NCI-H128 (cell line): ENCODE data around the gene TMEM121.
A peak's percentile ranks its signal among the peaks of the same experiment; 100 is the strongest.

Experiments
- DNase-seq: peaks from one replicate; lab custom pipeline; 2025; ENCODE audit not compliant: unreplicated experiment; lab: John Stamatoyannopoulos, UW

Gene TMEM121

GRCh38 chr14:105527826-105528585 is 1.6 kb downstream of the TMEM121 start:
- DNase-seq, result peak; percentile 64

GRCh38 chr14:105528586-105529318 is 2.4 kb downstream of the TMEM121 start:
- DNase-seq, result no peak

DNA sequence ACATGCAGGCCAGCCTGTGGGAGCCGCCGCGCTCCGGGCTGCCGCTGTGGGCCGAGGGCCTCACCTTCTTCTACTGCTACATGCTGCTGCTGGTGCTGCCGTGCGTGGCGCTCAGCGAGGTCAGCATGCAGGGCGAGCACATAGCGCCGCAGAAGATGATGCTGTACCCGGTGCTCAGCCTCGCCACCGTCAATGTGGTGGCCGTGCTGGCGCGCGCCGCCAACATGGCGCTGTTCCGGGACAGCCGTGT is 2.9 kb downstream of the TMEM121 start:
- DNase-seq, result no peak

GRCh38 chr14:105529569-105530284 is 3.3 kb downstream of the TMEM121 start:
- no peak for DNase-seq

GRCh38 chr14:105530285-105531087 is 4.1 kb downstream of the TMEM121 start:
- no peak for DNase-seq

DNA sequence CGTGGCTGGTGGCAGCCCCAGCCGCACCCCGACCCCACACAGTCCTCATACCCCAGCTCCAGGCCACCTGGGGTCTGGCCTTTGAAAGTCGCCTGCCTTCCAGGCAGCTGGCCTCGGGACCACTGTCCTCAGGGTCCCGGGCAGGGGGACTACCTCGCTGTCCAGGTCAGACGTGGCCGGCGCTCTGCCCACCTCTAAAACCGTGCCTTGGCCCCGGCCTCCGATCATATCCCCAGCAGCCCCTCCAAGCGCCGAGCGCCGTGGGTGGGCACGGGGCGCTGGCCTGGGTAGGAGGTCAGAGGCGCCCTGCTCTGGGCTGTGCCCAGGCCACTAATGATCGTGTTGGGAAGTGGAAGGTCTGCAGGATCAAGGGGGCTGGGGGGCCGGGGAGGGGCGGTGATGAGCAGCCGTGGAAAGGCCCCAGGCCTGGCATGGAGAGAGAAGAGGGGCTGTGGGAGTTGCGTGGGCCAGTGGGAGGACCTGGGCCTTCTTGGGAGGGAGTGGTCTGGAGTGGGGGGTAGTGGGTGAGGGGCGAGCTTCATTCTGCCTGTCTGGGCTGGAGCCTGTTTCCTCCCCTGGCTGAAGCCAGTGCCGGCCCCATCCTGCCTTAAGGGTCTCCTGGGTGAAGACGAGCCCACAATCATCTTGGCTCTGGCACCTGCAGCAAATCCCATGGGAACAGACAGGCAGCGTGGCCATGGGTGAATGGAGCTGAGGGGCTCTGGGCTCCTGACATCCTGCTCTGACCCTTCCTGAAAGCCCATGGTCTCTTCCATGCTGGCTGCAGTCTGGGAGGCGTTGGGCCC is 4.9 kb downstream of the TMEM121 start:
- DNase-seq, result no peak

DNA sequence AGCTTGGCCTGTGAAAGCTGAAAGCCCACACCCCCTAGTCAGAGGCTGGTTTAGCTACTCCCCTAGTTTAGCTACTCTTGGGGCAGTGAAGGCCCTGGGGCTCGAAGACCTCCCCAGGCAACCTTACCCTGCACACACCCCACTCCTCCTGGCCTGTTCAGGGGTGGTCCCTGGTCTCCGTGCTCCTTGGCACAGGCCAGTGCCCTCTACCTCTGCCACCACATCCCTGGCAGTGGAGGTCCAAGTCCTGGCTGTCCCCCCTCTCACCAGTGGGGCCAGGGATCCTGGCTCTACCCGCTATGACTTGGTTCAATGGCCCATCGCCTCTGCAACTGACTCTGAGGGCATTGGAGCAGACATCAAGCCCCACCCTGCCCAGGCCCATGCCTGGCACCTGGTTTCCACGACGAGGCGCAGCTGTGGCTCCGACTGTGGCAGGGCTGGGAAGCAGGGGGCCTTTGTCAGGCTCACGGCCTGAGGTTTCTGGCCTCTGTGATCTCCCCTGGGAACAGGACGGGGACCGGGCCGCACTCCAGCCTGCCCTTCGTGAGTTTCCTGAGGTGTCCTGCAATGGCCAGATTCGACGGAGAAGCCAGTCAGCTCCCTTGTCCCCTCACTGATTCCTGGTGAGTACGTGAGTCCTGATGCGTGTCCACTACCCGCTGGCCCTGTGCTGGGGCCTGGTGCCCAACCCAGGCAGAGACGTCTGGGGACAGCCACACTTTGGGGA is 5.7 kb downstream of the TMEM121 start:
- DNase-seq, result no peak

DNA sequence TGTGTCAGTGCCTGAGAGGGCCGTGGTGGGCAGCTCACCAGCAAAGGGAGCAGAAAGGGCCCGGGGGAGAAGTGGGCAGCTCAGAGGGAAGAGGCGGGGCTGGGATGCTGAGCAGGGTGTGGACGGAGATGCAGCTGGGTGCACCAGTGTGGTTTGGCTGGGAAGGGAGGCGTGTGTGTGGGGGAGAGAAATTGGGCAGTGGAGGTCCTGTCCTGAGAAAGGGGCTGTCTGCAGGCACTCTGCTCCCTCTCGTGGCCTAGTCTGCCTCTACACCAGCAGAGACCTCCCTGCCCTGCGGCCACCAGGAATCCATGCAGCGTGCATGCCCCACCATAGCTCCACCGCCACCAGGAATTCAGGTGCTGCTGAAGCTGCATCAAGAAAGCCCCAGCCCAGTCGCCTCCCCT is 6.4 kb downstream of the TMEM121 start:
- DNase-seq, result no peak

GRCh38 chr14:105533391-105533790 is 7.0 kb downstream of the TMEM121 start:
- no peak for DNase-seq

- DNase-seq, result no peak
These were observed 7.6 kb downstream of the TMEM121 start for GRCh38 chr14:105533811-105534498.

GRCh38 chr14:105534586-105534985 is 8.2 kb downstream of the TMEM121 start:
- DNase-seq, result no peak

DNA sequence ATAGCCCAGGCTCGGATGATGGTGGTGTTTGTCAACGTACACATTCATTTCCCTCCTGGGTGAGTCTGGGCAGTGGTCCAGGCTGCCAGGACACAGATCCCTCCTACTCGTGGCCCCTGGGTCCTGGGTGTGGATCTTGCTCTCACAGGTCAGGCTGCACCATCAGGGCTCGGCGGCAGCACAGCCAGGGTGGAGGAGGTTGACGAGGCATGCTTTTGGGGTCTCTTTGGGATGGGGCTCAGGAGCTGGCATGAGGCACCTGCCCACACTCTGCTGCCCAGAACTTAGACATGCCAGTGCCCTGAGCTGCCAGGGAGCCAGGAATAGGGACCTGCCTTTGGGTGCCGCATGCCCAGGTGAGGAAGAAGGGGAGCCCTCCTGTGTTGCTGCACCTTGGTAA is 9.7 kb downstream of the TMEM121 start:
- DNase-seq, result no peak

GRCh38 chr14:105536691-105537579 is 10.6 kb downstream of the TMEM121 start:
- DNase-seq, result no peak

- DNase-seq, result no peak
These were observed 11.4 kb downstream of the TMEM121 start for GRCh38 chr14:105537580-105538474.

- DNase-seq, result no peak
These were observed 12.2 kb downstream of the TMEM121 start for GRCh38 chr14:105538481-105539049.

- DNase-seq, result no peak
These were observed 14.4 kb downstream of the TMEM121 start for GRCh38 chr14:105540811-105541210.
